Measurements from ENCODE around the gene CMTR1. TPM values are rescaled to one million over a fixed set of nuclear protein-coding genes. Genes with fewer than 3 reads are reported as not detected.

The CMTR1 gene
- total RNA-seq, 1 experiment from 2014 or later = 34.8 TPM

GRCh38 chr6:37521674-37522073, 88.7 kb downstream of the CMTR1 start:
- H3K14ac ChIP-seq (ENCODE audit: insufficient read depth, low read length) = no peak overlapping the region
- H4K20me1 ChIP-seq (ENCODE audit: control insufficient read depth, insufficient read depth, insufficient read length) = no peaks in the 10 kb centered on the region
- H4K5ac ChIP-seq (ENCODE audit: insufficient read length, low read depth, low read length) = no peak overlapping the region
- no peak overlapping the region for H3K23ac ChIP-seq (ENCODE audit: insufficient read length, low read depth, low read length)
- H3K4me2 ChIP-seq (ENCODE audit: insufficient read depth, insufficient read length, low read length) = no peak overlapping the region
- H3K9me3 Mint-ChIP-seq = no peaks in the 10 kb centered on the region; a peak in 2 of 5 replicates
- no peak overlapping the region for H3T11ph ChIP-seq (ENCODE audit: low read length)
- H3K79me1 ChIP-seq (ENCODE audit: insufficient read depth, low read depth, low read length, poor library complexity, severe bottlenecking) = no peaks in the 10 kb centered on the region
- H3K27ac Mint-ChIP-seq = no peak overlapping the region; a peak in 1 of 7 replicates
- peaks cover 18 to 26% of the 10 kb centered on the region in 2 experiments for H3K4me1 Mint-ChIP-seq
- H3K36me3 Mint-ChIP-seq (ENCODE audit: insufficient read depth in 1 of 3, low read depth in 3 of 3) = no peaks in the 10 kb centered on the region
- no peak overlapping the region for H2BK12ac ChIP-seq (ENCODE audit: insufficient read length, low read depth, low read length)
- H3K4me1 ChIP-seq (ENCODE audit: insufficient read depth, low read length) = no peaks in the 10 kb centered on the region; the same call in 1 of the 2 replicates
- no peaks in the 10 kb centered on the region for H3K27me3 ChIP-seq (ENCODE audit: insufficient read depth, low read length)
- no peaks in the 10 kb centered on the region for H3K9me3 ChIP-seq (ENCODE audit: control insufficient read depth, low read depth, low read length)
- no peak overlapping the region for H2BK20ac ChIP-seq (ENCODE audit: low read depth, low read length, poor library complexity, severe bottlenecking)
- no peak overlapping the region for H2BK15ac ChIP-seq (ENCODE audit: low read depth, low read length)
- no peak overlapping the region for H3K56ac ChIP-seq (ENCODE audit: insufficient read length, low read depth, low read length)
- no peak overlapping the region for H3K18ac ChIP-seq (ENCODE audit: insufficient read length, low read depth, low read length)
- H4K8ac ChIP-seq (replicated peaks; ENCODE audit: insufficient read length, low read depth, low read length) = no peak overlapping the region
- H4K91ac ChIP-seq (ENCODE audit: insufficient read length, low read depth, low read length) = no peak overlapping the region
- H2BK120ac ChIP-seq (ENCODE audit: low read depth, low read length, poor library complexity, severe bottlenecking) = no peak overlapping the region
- peaks cover 20% of the 10 kb centered on the region for H3K27me3 Mint-ChIP-seq (ENCODE audit: low read depth)
- H3K9ac ChIP-seq (ENCODE audit: extremely low read depth, insufficient read length, low read length) = no peak overlapping the region
- H2AFZ ChIP-seq (ENCODE audit: low read length) = no peak overlapping the region
- WGBS (ENCODE audit: extremely low coverage, insufficient read length, low lambda C conversion rate) = no CpG with 5 or more reads among the region's 4 CpGs
- no peak for TF ChIP-seq CTCF (conservative IDR thresholded peaks at IDR 0.05)
- no peak for DNase-seq
- H3K27ac ChIP-seq (ENCODE audit: insufficient read length, low read depth, low read length) = no peak overlapping the region
- H3K23me2 ChIP-seq (ENCODE audit: insufficient read length, low read depth, low read length, poor library complexity, severe bottlenecking) = no peaks in the 10 kb centered on the region
- no peak overlapping the region for H2AK5ac ChIP-seq (ENCODE audit: insufficient read length, low read length)
- H2BK5ac ChIP-seq (ENCODE audit: insufficient read length, low read length) = no peak overlapping the region
- H3K4me3 Mint-ChIP-seq = no peak overlapping the region
- H3K79me2 ChIP-seq (ENCODE audit: insufficient read depth, low read length) = no peaks in the 10 kb centered on the region
- no peak overlapping the region for H3K4ac ChIP-seq (ENCODE audit: low read depth, low read length)

Measured in H9 (cell line).